Measurements from ENCODE around the gene CPA2. TPM values are rescaled to one million over a fixed set of nuclear protein-coding genes. Genes with fewer than 3 reads are reported as not detected.

Gene CPA2
- total RNA-seq, 1 experiment from 2014 or later: not detected

DNA sequence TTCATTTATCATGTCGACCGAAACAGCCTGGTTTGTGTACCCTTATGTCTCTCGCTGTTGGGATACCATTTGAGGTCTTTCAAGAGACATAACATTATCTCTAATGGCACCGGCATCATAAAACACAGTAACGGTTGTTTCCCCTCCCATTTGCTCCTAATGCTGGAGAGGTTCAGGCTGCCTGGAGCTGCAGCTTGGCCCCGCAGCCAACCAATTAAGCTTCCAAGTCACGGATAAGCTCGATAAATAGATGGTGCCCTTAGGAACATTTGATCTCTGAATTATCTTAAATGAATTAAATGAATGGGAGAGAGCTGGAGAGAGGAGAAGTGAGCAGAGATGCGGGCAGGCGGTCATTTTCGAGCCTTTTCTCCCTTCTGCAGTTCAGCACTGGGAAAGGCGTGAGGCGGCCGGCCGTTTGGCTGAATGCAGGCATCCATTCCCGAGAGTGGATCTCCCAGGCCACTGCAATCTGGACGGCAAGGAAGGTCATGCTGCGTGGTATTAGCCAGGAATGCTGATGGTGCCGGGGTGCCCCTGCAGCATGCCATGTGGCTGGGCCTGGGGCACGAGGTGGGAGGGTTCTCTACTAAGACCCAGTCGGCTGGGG lies 38.9 kb downstream of the CPA2 start:
- no peak for DNase-seq (ENCODE audit: low spot score)

DNA sequence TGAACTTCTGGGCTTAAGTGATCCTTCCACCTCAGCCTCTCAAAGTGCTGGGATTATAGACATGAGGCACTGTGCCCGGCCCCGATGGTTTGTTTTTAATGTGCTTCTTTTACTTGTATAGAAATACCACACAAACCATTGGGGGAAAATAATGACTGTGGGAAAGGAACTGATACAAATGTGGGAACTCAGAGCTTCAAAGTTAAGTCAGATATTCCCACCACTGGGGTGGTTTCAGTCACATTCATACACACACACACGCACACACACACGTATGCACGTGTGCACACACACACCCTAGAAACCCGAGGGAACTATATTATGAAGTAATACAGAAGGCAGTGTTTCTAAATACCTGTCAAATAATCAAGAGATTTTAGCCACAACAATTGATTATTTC lies 43.3 kb downstream of the CPA2 start:
- no peak for DNase-seq (ENCODE audit: low spot score)

DNA sequence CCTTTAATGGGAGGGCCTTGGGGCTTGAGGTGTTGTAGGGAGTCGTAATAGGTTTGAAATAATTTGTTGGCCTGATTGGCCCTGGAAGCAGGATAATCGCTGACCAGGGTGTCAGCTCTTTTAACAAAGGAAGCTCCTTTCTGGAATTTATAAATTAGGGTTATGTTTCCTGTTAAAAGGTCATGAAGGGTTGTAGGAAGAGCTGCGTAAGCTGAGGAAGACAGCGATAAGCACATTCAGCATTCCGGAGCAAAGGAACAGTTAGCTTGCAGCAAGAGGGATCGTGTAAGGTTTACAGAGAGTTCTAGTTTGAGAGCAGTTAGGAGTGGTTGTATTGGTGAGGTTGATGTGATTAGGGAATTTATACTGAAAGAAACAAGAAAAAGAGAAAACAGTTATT lies 47.6 kb downstream of the CPA2 start:
- no peak for DNase-seq (ENCODE audit: low spot score)

DNA sequence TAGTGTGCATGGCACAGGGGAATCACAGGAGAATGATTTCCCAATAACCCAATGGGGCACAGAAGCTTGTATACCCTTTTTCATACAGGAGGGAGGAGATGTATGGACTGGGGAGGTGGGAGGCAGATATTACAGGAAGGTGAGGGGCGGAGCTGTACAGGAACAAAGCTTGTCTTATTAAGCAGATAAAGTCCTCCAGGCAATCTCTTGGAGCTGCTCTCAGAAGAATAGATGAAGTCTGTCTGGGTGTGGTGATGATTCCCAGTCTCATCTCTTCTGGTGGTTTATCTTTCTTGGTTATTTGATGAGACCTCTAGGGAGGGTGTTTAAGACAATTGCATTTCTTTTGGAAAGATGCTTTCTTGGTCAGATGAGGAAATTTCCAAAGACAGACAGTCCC lies 52.9 kb downstream of the CPA2 start:
- no peak for DNase-seq (ENCODE audit: low spot score)

DNA sequence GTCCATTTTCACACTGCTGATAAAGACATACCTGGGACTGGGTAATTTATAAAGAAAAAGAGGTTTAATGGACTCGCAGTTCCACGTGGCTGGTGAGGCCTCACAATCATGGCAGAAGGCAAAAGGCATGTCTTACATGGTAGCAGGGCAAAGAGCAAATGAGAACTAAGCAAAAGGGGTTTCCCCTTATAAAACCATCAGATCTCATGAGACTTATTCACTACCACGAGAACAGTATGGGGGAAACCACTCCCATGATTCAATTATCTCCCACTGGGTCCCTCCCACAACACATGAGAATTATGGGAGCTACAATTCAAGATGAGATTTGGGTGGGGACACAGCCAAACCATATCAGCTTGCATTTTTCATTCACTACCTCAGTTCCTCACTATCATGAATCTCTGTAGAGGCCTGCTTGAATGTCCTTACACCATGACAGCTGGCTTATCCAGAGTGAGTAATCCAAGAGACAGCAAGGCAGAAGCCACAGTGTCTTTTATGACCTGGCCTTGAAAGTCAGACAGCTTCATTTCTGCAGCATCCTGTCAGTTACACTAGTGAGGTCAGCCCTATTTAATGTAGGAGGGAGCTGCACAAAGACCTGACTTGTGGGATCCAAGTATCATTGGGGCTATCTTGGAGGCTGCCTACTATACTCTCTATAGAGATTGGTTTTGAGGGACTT lies 55.0 kb downstream of the CPA2 start:
- peak; percentile 30 for DNase-seq (ENCODE audit: low spot score)

DNA sequence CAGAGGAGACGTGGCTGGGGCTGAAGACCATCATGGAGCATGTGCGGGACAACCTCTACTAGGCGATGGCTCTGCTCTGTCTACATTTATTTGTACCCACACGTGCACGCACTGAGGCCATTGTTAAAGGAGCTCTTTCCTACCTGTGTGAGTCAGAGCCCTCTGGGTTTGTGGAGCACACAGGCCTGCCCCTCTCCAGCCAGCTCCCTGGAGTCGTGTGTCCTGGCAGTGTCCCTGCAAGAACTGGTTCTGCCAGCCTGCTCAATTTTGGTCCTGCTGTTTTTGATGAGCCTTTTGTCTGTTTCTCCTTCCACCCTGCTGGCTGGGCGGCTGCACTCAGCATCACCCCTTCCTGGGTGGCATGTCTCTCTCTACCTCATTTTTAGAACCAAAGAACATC lies 56.0 kb downstream of the CPA2 start:
- DNase-seq (ENCODE audit: low spot score): no peak

DNA sequence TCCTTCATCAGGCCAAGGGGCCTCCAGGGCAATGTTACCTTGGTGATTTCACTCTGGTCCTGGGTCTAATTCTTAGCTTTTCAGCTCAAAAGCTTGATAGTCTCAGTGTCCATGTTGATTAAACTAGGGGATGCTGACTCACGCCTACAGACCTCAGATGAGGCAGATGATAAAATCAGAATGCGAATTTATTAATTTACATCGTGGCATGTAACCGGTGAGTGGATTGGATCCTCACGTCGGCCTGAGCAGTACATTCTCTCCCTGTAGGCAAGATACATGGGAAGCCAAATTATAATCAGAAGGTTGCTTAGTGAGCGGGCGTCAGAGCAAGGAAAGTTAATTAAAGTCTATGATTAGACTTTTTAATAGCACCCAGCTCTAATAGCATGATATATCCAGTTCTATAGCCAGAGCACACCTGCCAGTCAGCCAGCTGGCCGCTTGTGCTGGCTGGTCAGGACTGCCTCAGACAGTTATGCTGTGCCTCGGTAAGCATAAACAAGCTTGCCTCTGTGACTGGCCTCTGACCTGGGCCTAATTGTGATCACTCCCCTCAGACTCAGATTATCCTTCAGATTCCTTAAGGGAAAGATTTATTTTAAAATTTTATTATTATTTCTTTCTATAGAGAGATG lies 57.8 kb downstream of the CPA2 start:
- DNase-seq (ENCODE audit: low spot score): no peak

DNA sequence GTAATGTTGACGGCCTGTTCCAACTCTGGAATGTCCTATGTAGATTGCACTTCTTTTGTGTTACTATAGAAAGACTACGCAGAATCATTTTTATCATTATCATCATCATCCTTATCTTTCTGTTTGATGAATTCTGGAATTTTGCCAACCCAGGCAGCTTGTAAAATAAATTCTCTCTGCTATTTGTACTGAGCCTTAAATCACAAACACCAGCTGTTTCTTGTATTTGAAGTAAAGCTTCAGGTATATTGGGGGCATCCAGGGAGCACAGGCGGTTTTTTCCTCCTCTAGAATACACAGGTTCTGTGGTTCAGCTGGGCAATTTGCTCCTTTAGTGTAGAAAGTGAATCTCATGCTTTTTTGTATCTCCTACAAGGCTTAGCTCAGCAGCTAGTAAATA lies 63.0 kb downstream of the CPA2 start:
- DNase-seq (ENCODE audit: low spot score): no peak

DNA sequence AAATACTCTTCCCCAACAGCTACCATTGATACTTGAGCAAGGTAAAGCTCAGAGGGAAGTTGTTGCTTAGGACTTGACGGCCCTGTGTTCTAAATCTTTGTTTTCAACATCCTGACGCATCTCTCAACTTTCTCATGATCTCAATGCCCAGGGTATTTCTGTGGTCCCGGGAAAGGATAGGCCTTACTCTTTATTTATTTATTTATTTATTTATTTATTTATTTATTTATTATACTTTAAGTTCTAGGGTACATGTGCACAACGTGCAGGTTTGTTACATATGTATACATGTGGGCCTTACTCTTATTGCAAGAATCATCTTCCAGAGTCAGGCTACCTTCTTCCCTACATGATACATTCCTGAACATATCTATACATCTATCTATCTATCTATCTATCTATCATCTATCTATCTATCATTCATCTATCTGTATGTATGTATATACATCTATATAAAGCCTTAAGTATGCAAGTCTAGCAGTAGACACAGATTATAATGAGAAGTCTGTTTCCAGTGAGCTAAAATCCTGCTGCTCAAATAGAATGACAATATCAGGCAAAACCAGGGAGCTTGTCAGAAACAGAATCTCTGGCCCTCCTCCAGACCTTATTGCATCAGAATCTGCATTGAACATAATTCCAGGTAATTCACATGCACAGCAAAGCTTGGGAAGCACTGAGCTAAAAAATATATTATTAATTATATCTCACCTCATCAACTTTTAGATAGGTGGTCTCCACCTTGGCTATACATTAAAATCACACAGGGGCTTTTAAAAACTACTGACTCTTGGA lies 65.8 kb downstream of the CPA2 start:
- no peak for DNase-seq (ENCODE audit: low spot score)

DNA sequence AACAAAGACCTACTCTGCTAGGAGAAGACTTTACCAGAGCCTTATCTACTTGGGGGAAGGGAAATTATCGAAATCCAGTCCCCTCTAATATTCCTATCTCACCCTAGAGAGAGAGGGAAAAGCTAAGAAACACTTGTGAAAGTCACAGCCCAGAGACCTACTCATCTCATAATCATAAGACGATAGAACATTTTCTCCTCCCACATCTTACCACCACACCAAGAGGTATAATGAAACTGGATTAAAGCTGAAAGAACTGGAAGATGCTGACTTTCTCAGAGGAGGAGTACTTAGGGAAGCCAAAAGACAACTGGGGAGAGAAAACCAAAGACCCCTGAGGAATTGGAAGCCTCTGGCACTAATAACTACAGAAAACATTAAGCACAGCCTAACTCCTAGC lies 67.2 kb downstream of the CPA2 start:
- DNase-seq (ENCODE audit: low spot score): no peak

DNA sequence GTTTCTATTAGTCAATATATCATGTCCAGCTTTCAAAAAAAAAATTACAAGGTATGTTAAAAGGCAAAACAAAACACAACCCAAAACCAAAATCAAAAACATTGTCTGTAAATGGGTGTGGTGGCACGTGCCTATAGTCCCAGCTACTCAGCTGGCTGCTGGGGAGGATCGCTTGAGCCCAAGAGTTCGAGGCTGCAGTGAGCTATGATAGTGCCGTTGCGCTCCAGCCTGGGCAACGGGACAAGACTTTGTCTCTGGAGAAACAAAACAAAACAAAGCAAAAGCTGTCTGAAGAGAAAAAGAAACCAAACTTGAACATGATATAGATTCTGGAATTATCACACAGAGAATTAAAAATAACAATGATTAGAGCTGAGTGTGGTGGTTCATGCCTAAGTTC lies 67.6 kb downstream of the CPA2 start:
- no peak for DNase-seq (ENCODE audit: low spot score)

DNA sequence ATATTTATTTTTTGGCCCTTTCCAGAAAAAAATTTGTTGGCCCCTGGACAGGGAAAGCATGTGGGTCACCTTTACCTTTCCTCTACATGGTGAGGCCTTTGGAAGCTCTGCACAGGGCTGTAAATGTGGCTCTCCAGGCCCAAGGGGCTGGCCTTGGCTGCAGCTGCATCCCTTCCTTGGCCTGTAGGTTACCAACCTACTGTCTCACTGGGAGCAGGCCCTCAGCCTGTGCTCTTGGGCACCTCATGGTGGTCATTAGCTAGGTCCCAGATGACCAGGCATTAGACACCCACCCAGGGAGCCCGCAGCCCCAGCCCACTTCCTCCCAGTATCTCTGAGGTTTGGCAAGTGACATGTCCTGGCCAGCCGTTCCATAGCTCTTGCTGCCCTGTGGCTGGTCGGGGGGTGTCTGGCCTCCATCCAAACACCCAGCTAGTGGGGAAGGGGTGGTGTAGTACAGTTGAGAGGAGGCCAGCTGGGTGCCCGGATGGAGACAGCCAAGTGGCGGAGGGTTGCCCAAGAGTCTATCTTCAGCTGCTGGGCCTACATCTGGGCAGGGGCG lies 70.8 kb downstream of the CPA2 start:
- no peak for DNase-seq (ENCODE audit: low spot score)

DNA sequence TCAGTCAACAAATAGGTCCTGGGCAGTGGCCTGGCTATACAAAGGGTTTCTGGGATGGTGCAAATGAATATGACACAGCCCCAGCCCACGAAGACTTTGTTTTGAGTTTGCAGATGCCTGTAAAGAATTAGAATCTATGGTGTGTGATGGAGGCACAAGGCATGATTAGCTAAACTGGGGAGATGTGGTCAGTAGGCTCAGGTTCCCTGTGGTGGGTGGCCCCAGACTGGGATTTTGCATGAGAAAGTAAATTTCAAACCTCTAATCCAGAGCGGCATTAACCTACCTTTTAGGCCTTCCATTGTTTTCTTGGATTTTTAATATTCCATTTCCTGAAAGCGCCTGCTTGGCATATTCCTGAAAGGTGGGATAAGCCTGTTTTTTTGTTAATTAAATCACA lies 71.6 kb downstream of the CPA2 start:
- DNase-seq (ENCODE audit: low spot score): no peak

Other genes with a start within 250 kb of the CPA2 start
- 32.5 and 49.3 TPM in 2 replicates for gene ZC3HC1, start 215.5 kb upstream of the CPA2 start, total RNA-seq (2014; rRNA removed; shearing (Covaris generic))
- 21.2 and 23.0 TPM in 2 replicates for gene KLHDC10, start 196.3 kb upstream of the CPA2 start, total RNA-seq (2014; rRNA removed; shearing (Covaris generic))
- 12.7 and 14.9 TPM in 2 replicates for gene TMEM209, start 61.5 kb upstream of the CPA2 start, total RNA-seq (2014; rRNA removed; shearing (Covaris generic))
- gene SSMEM1, start 59.0 kb upstream of the CPA2 start, total RNA-seq (2014; rRNA removed; shearing (Covaris generic)): not detected in 2 replicates
- 387 and 495 TPM in 2 replicates for gene CPA4, start 26.3 kb downstream of the CPA2 start, total RNA-seq (2014; rRNA removed; shearing (Covaris generic))
- 0.28 and 1.0 TPM in 2 replicates for gene CPA5, start 78.0 kb downstream of the CPA2 start, total RNA-seq (2014; rRNA removed; shearing (Covaris generic))
- 0.34 and 2.6 TPM in 2 replicates for gene CPA1, start 113.6 kb downstream of the CPA2 start, total RNA-seq (2014; rRNA removed; shearing (Covaris generic))
- gene CEP41, start 174.2 kb downstream of the CPA2 start, total RNA-seq (2014; rRNA removed; shearing (Covaris generic)): 15.9 and 21.3 TPM in 2 replicates
- gene MEST, start 225.2 kb downstream of the CPA2 start, total RNA-seq (2014; rRNA removed; shearing (Covaris generic)): not detected in 2 replicates

Data from A172 (cell line).